Astrocyte of the spinal cord (primary cell): ENCODE data around the gene OR1F1.

Experiments
- DNase-seq: peaks from one replicate; pipeline ENCODE4 v3.0.0; 2011; ENCODE audit warnings: low read depth, low spot score
- H3K4me3 ChIP-seq: 2 replicates; pipeline ENCODE4 v1.5.1; 2011; ENCODE audit warnings: low read depth, mild to moderate bottlenecking, low read length, moderate library complexity
- CTCF ChIP-seq: IDR thresholded peaks from 2 replicates; pipeline ENCODE4 v1.5.1; 2012; ENCODE audit warnings: low read depth, mild to moderate bottlenecking, low read length, inconsistent platforms
- in situ Hi-C: cut with HindIII; loops from 2 replicates; pipeline ENCODE4 v1.10.0; 2017; ENCODE audit warnings: low sequenced_read_pairs

Gene OR1F1

DNA sequence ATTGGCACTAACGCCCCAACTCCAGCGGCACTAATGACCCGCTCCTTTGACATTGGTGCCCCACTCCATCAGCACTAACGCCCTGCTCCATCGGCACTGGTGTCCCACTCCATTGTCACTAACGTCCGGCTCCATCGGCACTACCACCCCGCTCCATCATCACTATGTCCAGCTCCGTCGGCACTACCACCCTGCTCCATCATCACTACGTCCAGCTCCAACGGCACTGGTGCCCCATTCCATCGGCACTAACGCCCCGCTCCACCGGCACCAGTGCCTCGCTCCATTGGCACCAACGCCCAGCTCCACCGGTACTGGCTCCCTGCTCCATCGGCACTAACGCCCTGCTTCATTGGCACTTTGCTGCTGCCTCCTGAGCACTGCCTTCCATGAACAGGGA lies 45.7 kb upstream of the OR1F1 start:
- no peak for TF ChIP-seq CTCF
- DNase-seq: no peak
- no peak overlapping the region for H3K4me3 ChIP-seq
- in situ Hi-C loops: no loop called here

DNA sequence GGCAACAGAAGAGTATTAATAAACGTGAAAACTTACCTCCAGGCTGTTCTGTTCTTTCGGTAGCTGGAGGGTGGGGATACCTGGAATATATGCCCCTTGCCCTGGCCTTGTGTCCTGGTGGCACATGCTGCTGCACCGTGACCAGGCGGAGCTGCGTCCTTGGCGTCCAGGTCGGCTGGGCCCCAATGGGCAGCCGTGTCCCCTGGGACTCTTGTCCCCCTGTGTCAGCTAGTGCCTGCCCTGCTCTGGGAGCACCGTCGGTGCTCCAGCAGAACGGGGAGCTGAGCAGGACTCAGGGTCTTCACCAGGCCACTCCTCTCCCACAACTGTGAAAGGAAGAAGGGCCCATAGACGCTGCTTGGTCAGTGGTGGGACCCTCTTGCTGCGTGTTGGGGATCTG lies 45.2 kb upstream of the OR1F1 start:
- in situ Hi-C loops: no loop called here
- no peak for DNase-seq
- TF ChIP-seq CTCF: no peak
- H3K4me3 ChIP-seq: no peak overlapping the region

DNA sequence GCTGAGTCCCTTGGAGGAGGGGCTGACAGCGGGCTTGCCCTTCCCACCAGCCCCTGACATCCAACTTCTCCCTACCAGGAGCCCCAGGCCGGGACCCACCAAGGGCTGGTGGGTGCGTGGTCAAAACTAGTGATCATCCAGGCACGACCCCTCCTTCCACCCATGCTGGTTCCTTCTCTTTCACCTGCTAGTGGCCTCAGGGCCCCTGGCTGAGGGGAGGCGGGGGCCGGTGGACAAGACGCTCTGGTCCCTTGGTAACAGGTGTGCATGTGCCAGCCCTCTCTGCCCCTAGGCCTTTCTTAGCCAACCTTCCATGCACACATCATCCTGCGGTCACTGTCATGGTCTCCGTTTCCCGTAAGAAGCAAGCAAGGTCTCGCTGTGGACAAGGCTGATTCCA lies 44.8 kb upstream of the OR1F1 start:
- no peak for TF ChIP-seq CTCF
- DNase-seq: no peak
- in situ Hi-C loops: no loop called here
- H3K4me3 ChIP-seq: no peak overlapping the region

- no peak overlapping the region for H3K4me3 ChIP-seq
- DNase-seq: no peak
- no peak for TF ChIP-seq CTCF
- in situ Hi-C loops: no loop called here
Observed at GRCh38 chr16:3143598-3144320, 44.2 kb upstream of the OR1F1 start.

DNA sequence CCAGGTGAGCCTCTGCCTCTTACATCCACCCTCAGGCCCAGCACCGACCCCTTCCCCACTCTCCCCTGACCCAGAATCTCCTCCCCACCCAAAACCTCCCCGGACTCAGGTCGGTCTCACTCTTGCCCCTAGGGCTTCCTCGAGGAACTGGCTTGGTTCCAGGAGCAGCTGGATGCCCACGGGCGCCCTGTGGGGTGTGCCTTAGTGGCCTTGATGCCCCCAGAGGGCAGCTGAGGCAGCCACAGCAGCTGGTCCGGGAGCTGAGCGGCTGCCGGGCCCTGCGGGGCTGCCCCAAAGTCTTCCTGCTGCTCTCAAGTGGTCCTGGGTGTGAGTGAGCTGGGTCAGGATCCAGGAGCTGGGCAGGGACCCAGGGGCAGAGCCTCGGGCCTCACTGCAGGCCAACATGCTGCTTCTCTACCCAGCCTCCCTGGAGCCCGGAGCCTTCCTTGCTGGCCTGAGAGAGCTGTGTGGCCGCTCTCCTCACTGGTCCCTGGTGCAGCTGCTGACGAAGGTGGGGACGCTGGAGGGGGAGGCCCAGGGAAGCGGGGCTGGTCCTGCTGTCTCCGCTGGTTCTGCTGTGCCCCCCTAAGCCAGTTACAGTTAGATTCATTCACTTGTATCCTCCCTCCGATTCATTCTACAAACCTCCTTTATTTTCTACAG lies 43.6 kb upstream of the OR1F1 start:
- H3K4me3 ChIP-seq: no peak overlapping the region
- TF ChIP-seq CTCF: no peak
- in situ Hi-C loops: no loop called here
- DNase-seq: no peak

DNA sequence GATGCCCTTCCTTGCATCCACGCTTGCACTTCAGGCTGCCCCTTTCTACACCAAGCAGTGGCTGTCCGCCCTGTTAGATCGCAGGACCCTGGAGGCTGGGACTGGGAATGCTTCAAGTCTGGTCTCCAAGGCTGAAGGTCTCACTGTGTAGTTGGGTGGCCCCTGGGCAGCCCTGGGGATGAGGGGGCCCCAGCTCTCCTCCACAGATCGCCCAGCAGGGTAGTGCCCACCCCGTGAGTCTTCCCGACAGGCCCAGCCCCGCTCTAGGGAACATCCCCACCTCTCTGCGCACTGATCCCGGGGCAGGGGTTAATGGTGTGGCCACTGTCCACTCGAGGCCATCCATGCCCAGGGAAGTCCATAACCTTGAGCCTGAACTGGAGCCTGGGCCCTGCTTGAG lies 42.9 kb upstream of the OR1F1 start:
- no peak for TF ChIP-seq CTCF
- no peak overlapping the region for H3K4me3 ChIP-seq
- in situ Hi-C loops: no loop called here
- DNase-seq: no peak
